ENCODE results near the gene CGAS. TPM values are rescaled to one million over a fixed set of nuclear protein-coding genes. Genes with fewer than 3 reads are reported as not detected.

The CGAS gene
- total and polyA plus RNA-seq, 2 of the 4 experiments (the other 2 are of a cell fraction), result 1.5 to 1.6 TPM

GRCh38 chr6:73377225-73377624 lies 74.9 kb downstream of the CGAS start:
- dilution Hi-C loops (cut with HindIII; ENCODE audit: low sequenced_read_pairs, unreplicated experiment), result no loop called here
- H3K4ac ChIP-seq (ENCODE audit: low read depth, low read length), result no peak overlapping the region
- H3K79me1 ChIP-seq (ENCODE audit: low read depth in 1 of 2, low read length in 2 of 2), result no peaks in the 10 kb centered on the region
- no peak overlapping the region for H3K27ac ChIP-seq (ENCODE audit: insufficient read depth, low read length)
- intact Hi-C loops (cut with micrococcal nuclease), result no loop called here
- no peaks in the 10 kb centered on the region for H3K9me1 ChIP-seq (ENCODE audit: insufficient read depth, low read length)
- no peak overlapping the region for H2AK9ac ChIP-seq (replicated peaks; ENCODE audit: low read depth, low read length, poor library complexity)
- no peak overlapping the region for H2BK5ac ChIP-seq (ENCODE audit: low read depth, low read length, poor library complexity, severe bottlenecking)
- H3K14ac ChIP-seq (replicated peaks; ENCODE audit: low read depth, low read length), result no peak overlapping the region
- in situ Hi-C loops (cut with MboI; ENCODE audit: low sequenced_read_pairs), result no loop called here
- H3K4me3 ChIP-seq (ENCODE audit: insufficient read depth, low read depth, low read length), result no peak overlapping the region
- no peak overlapping the region for H3K9ac ChIP-seq (ENCODE audit: low read depth, low read length)
- H3K27me3 ChIP-seq (ENCODE audit: control insufficient read depth, insufficient read depth, low read length), result no peaks in the 10 kb centered on the region
- peaks cover 4% of the 10 kb centered on the region for H3K9me3 ChIP-seq (ENCODE audit: control insufficient read depth, insufficient read depth, low read length)
- no peak overlapping the region for H2BK15ac ChIP-seq (ENCODE audit: low read depth, low read length)
- H2BK120ac ChIP-seq (ENCODE audit: low read depth, low read length), result no peak overlapping the region
- ATAC-seq (ENCODE audit: low read depth) (no peak), DNase-seq (no peak)
- WGBS, 2 experiments (ENCODE audit: extremely low coverage in 2 of 2, insufficient read length in 1 of 2), result no CpG with 5 or more reads among the region's 3 CpGs
- no peak overlapping the region for H3K4me2 ChIP-seq (ENCODE audit: low read depth, low read length)
- H3K4me1 ChIP-seq (ENCODE audit: control insufficient read depth, insufficient read depth, low read length), result no peaks in the 10 kb centered on the region
- H4K5ac ChIP-seq (ENCODE audit: low read depth, low read length), result no peak overlapping the region
- no peak overlapping the region for H3K18ac ChIP-seq (ENCODE audit: low read depth, low read length)
- ChIA-PET POLR2A (ENCODE audit: unreplicated experiment) (no interaction called here), CTCF (interaction anchor here (0.7 kb wide), 1 partner anchor 10 kb away, joined by 5 read pairs; no protein-coding TSS in a partner anchor)
- no peak overlapping the region for H3K56ac ChIP-seq (ENCODE audit: extremely low read depth, insufficient read depth, low read length)
- H2AFZ ChIP-seq (replicated peaks; ENCODE audit: low read length, poor library complexity), result no peak overlapping the region
- TF ChIP-seq BHLHE40 (IDR thresholded peaks at IDR 0.05; ENCODE audit: low read depth, low read length) (no peak), NFE2L2 (IDR thresholded peaks at IDR 0.05; ENCODE audit: low read depth, low read length) (no peak), USF2 (IDR thresholded peaks at IDR 0.05; ENCODE audit: low read depth, low read length) (no peak), CTCF (conservative IDR thresholded peaks at IDR 0.05; ENCODE audit: low read depth, low read length) (no peak), SMC3 (IDR thresholded peaks at IDR 0.05; ENCODE audit: low read depth, low read length) (no peak), CEBPB (IDR thresholded peaks at IDR 0.05; ENCODE audit: low read depth, low read length) (no peak), FOS (IDR thresholded peaks at IDR 0.05; ENCODE audit: low read depth, low read length) (no peak), POLR2A (IDR thresholded peaks at IDR 0.05; ENCODE audit: low read depth, low read length) (no peak), ELK1 (IDR thresholded peaks at IDR 0.05; ENCODE audit: borderline replicate concordance, low read depth, low read length) (no peak), RAD21 (IDR thresholded peaks at IDR 0.05; ENCODE audit: low read length) (no peak), RCOR1 (IDR thresholded peaks at IDR 0.05; ENCODE audit: insufficient replicate concordance, low read length) (no peak), RFX5 (IDR thresholded peaks at IDR 0.05; ENCODE audit: low read depth, low read length) (no peak), MAFK (IDR thresholded peaks at IDR 0.05; ENCODE audit: low read depth, low read length) (no peak), MXI1 (IDR thresholded peaks at IDR 0.05; ENCODE audit: borderline replicate concordance, low read depth, low read length) (no peak), CHD1 (IDR thresholded peaks at IDR 0.05; ENCODE audit: low read depth, low read length) (no peak), MAZ (IDR thresholded peaks at IDR 0.05; ENCODE audit: borderline replicate concordance, low read depth, low read length) (no peak)
- no peaks in the 10 kb centered on the region for H3K36me3 ChIP-seq (ENCODE audit: control insufficient read depth, insufficient read depth, low read length)
- no peak overlapping the region for H4K8ac ChIP-seq (ENCODE audit: low read depth in 2 of 2, low read length in 2 of 2)
- BruUV-seq (replicated peaks), result no TSS peak
- no peaks in the 10 kb centered on the region for H4K20me1 ChIP-seq (ENCODE audit: insufficient read depth, low read length)
- H4K91ac ChIP-seq (ENCODE audit: insufficient read depth, low read depth, low read length), result no peak overlapping the region
- no peak overlapping the region for H3K23ac ChIP-seq (ENCODE audit: low read depth, low read length)
- no peak overlapping the region for H2BK20ac ChIP-seq (ENCODE audit: low read depth, low read length)
- no peak overlapping the region for H2AK5ac ChIP-seq (ENCODE audit: low read depth, low read length)

All from IMR-90 (cell line).